Measurements from ENCODE around the gene EIF4G1. TPM values are rescaled to one million over a fixed set of nuclear protein-coding genes. Genes with fewer than 3 reads are reported as not detected.
A peak's percentile ranks its signal among the peaks of the same experiment; 100 is the strongest.
"Not testable (repeated sequence)": the region's sequence is repeated elsewhere in the genome, so short reads cannot be mapped to it uniquely, and the experiment has no call there.

EIF4G1 gene
- total RNA-seq, 2 experiments from 2014 or later: 479 to 556 TPM

DNA sequence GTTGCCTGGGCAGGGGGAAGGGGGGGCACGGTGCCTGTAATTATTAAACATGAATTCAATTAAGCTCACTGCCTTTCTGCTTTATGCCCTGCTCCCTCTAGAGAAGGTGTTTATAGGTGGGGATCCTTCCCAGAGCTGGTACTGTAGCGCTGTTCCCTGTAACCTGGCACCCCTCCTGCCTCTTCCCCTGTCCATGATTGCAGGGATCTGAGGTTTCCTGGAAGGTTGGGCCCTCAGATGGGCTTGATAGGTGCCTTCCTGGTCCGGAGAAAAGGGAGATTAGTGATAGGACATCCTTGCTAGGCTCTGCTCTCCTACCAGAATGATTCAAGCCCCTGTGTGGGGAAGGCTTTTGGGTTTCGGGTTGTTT lies 20.9 kb downstream of the EIF4G1 start:
- ATAC-seq (no peak), DNase-seq (no peak)
- intact Hi-C loops (cut with DNase I, micrococcal nuclease): loop anchor here (1.0 to 10.0 kb wide), 5 partner anchors 21 to 1600 kb away; partner anchors contain the start of genes AP2M1 (in 1 of the 2), EIF4G1 (in 1 of the 2), PSMD2 (in 1 of the 2) and TRA2B (in 1 of the 2)
- Mint-ChIP-seq H3K36me3 (ENCODE audit: low read depth) (peaks cover 47% of the 10 kb centered on the region), H3K9me3 (ENCODE audit: low read depth) (no peaks in the 10 kb centered on the region), H3K4me3 (peak overlapping the region; percentile 75), H3K4me1 (peaks cover 62% of the 10 kb centered on the region), H3K27me3 (no peaks in the 10 kb centered on the region), H3K27ac (peak overlapping the region; percentile 85)
- CTCF ChIA-PET: interaction anchor here (0.8 to 1.3 kb wide), 3 partner anchors 9 to 178 kb away, joined by 3 to 4 read pairs (median 3); no protein-coding TSS in a partner anchor
- POLR2A ChIA-PET: interaction anchor here (0.6 to 0.7 kb wide), 2 partner anchors 9 to 28 kb away, joined by 3 to 4 read pairs; no protein-coding TSS in a partner anchor

GRCh38 chr3:184335661-184336546 lies 21.5 kb downstream of the EIF4G1 start:
- POLR2A ChIA-PET: interaction anchor here (0.6 to 1.0 kb wide), 3 partner anchors 10 to 27 kb away, joined by 3 to 4 read pairs (median 3); no protein-coding TSS in a partner anchor
- intact Hi-C loops (cut with DNase I, micrococcal nuclease): loop anchor here (1.0 to 10.0 kb wide), 5 partner anchors 22 to 1599 kb away; partner anchors contain the start of genes AP2M1 (in 1 of the 2), EIF4G1 (in 1 of the 2), PSMD2 (in 1 of the 2) and TRA2B (in 1 of the 2)
- ATAC-seq (peak; percentile 50), DNase-seq (peak; percentile 92)
- H3K4me3 Mint-ChIP-seq: peak overlapping the region; percentile 75
- H3K36me3 Mint-ChIP-seq (ENCODE audit: low read depth): peaks cover 43% of the 10 kb centered on the region
- peaks cover 62% of the 10 kb centered on the region for H3K4me1 Mint-ChIP-seq
- CTCF ChIA-PET: interaction anchor here (0.8 to 1.3 kb wide), 3 partner anchors 9 to 178 kb away, joined by 3 to 4 read pairs (median 3); no protein-coding TSS in a partner anchor
- no peaks in the 10 kb centered on the region for H3K27me3 Mint-ChIP-seq
- peak overlapping the region; percentile 85 for H3K27ac Mint-ChIP-seq
- no peaks in the 10 kb centered on the region for H3K9me3 Mint-ChIP-seq (ENCODE audit: low read depth)

DNA sequence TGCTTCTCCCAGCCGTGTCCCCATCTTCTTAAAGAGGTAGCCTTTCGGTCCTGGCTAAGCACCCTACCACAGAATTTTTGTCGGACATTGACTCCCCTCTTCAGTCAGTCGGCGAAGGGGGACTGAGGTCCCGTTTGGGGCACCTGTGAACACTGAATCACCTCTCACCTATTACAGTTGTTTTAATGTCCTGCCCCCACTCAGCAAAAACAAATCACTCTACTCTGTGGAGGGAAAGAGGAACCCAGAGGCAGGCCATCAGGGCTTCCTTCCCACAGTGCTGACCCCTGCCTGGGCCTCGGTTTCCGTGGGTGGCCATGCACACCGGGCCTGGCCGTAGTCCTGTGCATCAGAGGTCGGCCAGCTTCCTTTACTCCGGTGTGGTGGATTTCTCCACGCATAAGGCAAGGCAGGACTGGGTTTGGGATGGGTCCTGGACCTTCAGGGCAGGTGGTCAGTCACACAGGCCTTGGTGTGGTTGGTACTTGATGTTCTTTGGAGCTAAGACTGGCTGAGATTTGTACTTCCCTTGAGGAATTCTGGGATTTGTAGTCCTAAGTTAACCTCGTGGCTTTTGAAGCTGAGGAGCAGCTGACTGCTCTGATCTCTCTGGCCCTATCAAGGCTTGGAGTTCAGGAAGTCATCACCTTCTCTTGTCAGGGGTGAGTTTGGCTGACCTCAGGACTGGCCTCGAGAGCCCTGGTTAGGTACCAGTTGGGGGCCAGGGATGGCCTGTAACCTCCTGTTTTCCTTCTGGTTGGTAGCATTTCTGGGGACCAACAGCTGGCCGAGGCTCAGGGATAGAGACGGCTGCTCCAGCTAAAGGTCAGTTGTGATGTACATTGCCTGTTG lies 22.4 kb downstream of the EIF4G1 start:
- Mint-ChIP-seq H3K9me3 (ENCODE audit: low read depth) (no peaks in the 10 kb centered on the region), H3K27ac (peak overlapping the region; percentile 73), H3K4me1 (peaks cover 59% of the 10 kb centered on the region), H3K36me3 (ENCODE audit: low read depth) (peaks cover 35% of the 10 kb centered on the region), H3K4me3 (peak overlapping the region; percentile 75), H3K27me3 (no peaks in the 10 kb centered on the region)
- intact Hi-C loops (cut with DNase I, micrococcal nuclease): loop anchor here in 1 of 2 experiments (10.0 kb wide), 1 partner anchor 1598 kb away; the partner anchor contains the start of gene TRA2B
- DNase-seq (no peak), ATAC-seq (no peak)
- CTCF ChIA-PET: interaction anchor here (0.6 to 1.4 kb wide), 5 partner anchors 25 to 824 kb away, joined by 3 to 4 read pairs (median 3); partner anchors contain the start of genes CLCN2 and POLR2H
- POLR2A ChIA-PET: interaction anchor here (1.0 kb wide), 2 partner anchors 17 to 20 kb away, joined by 3 to 4 read pairs; no protein-coding TSS in a partner anchor

- ATAC-seq (no peak), DNase-seq (no peak)
- POLR2A ChIA-PET: interaction anchor here (0.8 to 1.0 kb wide), 3 partner anchors 17 to 21 kb away, joined by 3 to 4 read pairs (median 3); no protein-coding TSS in a partner anchor
- Mint-ChIP-seq H3K36me3 (ENCODE audit: low read depth) (peaks cover 30% of the 10 kb centered on the region), H3K27ac (peak within 1 kb of the TSS; percentile 73), H3K9me3 (ENCODE audit: low read depth) (no peaks in the 10 kb centered on the region), H3K27me3 (no peaks in the 10 kb centered on the region), H3K4me1 (peaks cover 54% of the 10 kb centered on the region), H3K4me3 (peak within 1 kb of the TSS; percentile 75)
- CTCF ChIA-PET: interaction anchor here (0.6 to 1.4 kb wide), 5 partner anchors 25 to 824 kb away, joined by 3 to 4 read pairs (median 3); partner anchors contain the start of genes CLCN2 and POLR2H
- intact Hi-C loops (cut with DNase I, micrococcal nuclease): loop anchor here in 1 of 2 experiments (10.0 kb wide), 1 partner anchor 1597 kb away; the partner anchor contains the start of gene TRA2B
Observed at GRCh38 chr3:184337399-184337714, 23.0 kb downstream of the EIF4G1 start, which contains the start of gene FAM131A. TSS of gene FAM131A (plus strand) at chr3:184337600. CDS start at chr3:184337631, 31 bp downstream.

DNA sequence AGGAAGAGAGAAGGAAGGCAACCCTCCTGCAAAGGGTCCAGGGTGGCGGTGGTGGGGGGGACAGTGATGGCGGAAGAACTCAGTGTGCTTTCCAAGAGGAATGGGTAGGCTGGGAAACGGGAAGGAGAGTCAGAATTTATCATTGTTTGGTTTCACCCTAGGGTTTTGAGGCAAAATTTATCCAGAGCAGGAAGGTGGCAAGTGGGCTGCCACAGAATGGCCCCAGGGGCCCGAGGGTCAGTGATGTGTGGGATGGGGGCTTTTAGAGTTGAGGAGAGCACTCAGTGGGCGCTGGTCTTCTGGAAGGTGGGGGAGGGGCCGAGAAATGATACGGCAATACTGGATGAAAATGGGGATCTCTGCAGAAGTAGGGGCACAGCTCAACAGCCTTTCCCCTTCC lies 23.6 kb downstream of the EIF4G1 start:
- DNase-seq (no peak), ATAC-seq (no peak)
- Mint-ChIP-seq H3K4me1 (peaks cover 48% of the 10 kb centered on the region), H3K4me3 (peak overlapping the region; percentile 3), H3K27ac (no peak overlapping the region), H3K36me3 (ENCODE audit: low read depth) (peaks cover 23% of the 10 kb centered on the region), H3K27me3 (no peaks in the 10 kb centered on the region), H3K9me3 (ENCODE audit: low read depth) (no peaks in the 10 kb centered on the region)
- POLR2A ChIA-PET: interaction anchor here (0.6 to 0.8 kb wide), 3 partner anchors 20 to 91 kb away, joined by 3 read pairs; no protein-coding TSS in a partner anchor
- CTCF ChIA-PET: interaction anchor here (0.6 to 1.4 kb wide), 5 partner anchors 10 to 191 kb away, joined by 3 to 4 read pairs (median 4); partner anchors contain the start of genes CLCN2 and POLR2H
- intact Hi-C loops (cut with DNase I, micrococcal nuclease): loop anchor here in 1 of 2 experiments (10.0 kb wide), 1 partner anchor 1597 kb away; the partner anchor contains the start of gene TRA2B

- DNase-seq: peak; percentile 50
- peaks cover 42% of the 10 kb centered on the region for H3K4me1 Mint-ChIP-seq
- ChIA-PET CTCF (interaction anchor here (0.6 to 1.1 kb wide), 4 partner anchors 9 to 43 kb away, joined by 3 to 4 read pairs (median 3); no protein-coding TSS in a partner anchor), POLR2A (interaction anchor here (0.6 to 0.7 kb wide), 3 partner anchors 12 to 92 kb away, joined by 3 to 4 read pairs (median 3); no protein-coding TSS in a partner anchor)
- intact Hi-C loops (cut with DNase I, micrococcal nuclease): loop anchor here in 1 of 2 experiments (10.0 kb wide), 1 partner anchor 1596 kb away; the partner anchor contains the start of gene TRA2B
- no peak for ATAC-seq
- H3K4me3 Mint-ChIP-seq: no peak overlapping the region
- H3K27ac Mint-ChIP-seq: no peak overlapping the region
- peaks cover 18% of the 10 kb centered on the region for H3K36me3 Mint-ChIP-seq (ENCODE audit: low read depth)
- no peaks in the 10 kb centered on the region for H3K9me3 Mint-ChIP-seq (ENCODE audit: low read depth)
- no peaks in the 10 kb centered on the region for H3K27me3 Mint-ChIP-seq
Observed at GRCh38 chr3:184338511-184338945, 24.1 kb downstream of the EIF4G1 start.

- H3K36me3 Mint-ChIP-seq (ENCODE audit: low read depth): peaks cover 14% of the 10 kb centered on the region
- CTCF ChIA-PET: interaction anchor here (0.6 to 0.9 kb wide), 2 partner anchors 21 to 43 kb away, joined by 3 read pairs; no protein-coding TSS in a partner anchor
- peaks cover 38% of the 10 kb centered on the region for H3K4me1 Mint-ChIP-seq
- intact Hi-C loops (cut with DNase I, micrococcal nuclease): loop anchor here in 1 of 2 experiments (10.0 kb wide), 1 partner anchor 1596 kb away; the partner anchor contains the start of gene TRA2B
- no peak overlapping the region for H3K4me3 Mint-ChIP-seq
- no peak for DNase-seq
- no peak for ATAC-seq
- no peaks in the 10 kb centered on the region for H3K9me3 Mint-ChIP-seq (ENCODE audit: low read depth)
- no peak overlapping the region for H3K27ac Mint-ChIP-seq
- no peaks in the 10 kb centered on the region for H3K27me3 Mint-ChIP-seq
- POLR2A ChIA-PET: interaction anchor here (0.7 kb wide), 1 partner anchor 13 kb away, joined by 4 read pairs; no protein-coding TSS in a partner anchor
Observed at GRCh38 chr3:184339001-184339400, 24.6 kb downstream of the EIF4G1 start.

GRCh38 chr3:184339451-184340135 lies 25.2 kb downstream of the EIF4G1 start:
- DNase-seq; H3K9me3 Mint-ChIP-seq (ENCODE audit: low read depth); ATAC-seq; H3K4me3 Mint-ChIP-seq; H3K27ac Mint-ChIP-seq; H3K27me3 Mint-ChIP-seq: not testable (repeated sequence)
- Mint-ChIP-seq H3K36me3 (ENCODE audit: low read depth) (peaks cover 11% of the 10 kb centered on the region), H3K4me1 (peaks cover 32% of the 10 kb centered on the region)
- intact Hi-C loops (cut with DNase I, micrococcal nuclease): loop anchor here in 1 of 2 experiments (10.0 kb wide), 1 partner anchor 1595 kb away; the partner anchor contains the start of gene TRA2B
- CTCF ChIA-PET: interaction anchor here (0.9 kb wide), 1 partner anchor 20 kb away, joined by 3 read pairs; no protein-coding TSS in a partner anchor
- POLR2A ChIA-PET: interaction anchor here (0.6 kb wide), 1 partner anchor 11 kb away, joined by 5 read pairs; no protein-coding TSS in a partner anchor

GRCh38 chr3:184341925-184342324 lies 27.5 kb downstream of the EIF4G1 start:
- no peaks in the 10 kb centered on the region for H3K36me3 Mint-ChIP-seq (ENCODE audit: low read depth)
- ChIA-PET CTCF (interaction anchor here (0.6 to 0.7 kb wide), 2 partner anchors 114 to 391 kb away, joined by 3 to 4 read pairs; no protein-coding TSS in a partner anchor), POLR2A (no interaction called here)
- no peaks in the 10 kb centered on the region for H3K9me3 Mint-ChIP-seq (ENCODE audit: low read depth)
- intact Hi-C loops (cut with DNase I, micrococcal nuclease): no loop called here
- no peak for ATAC-seq
- H3K4me3 Mint-ChIP-seq: no peak overlapping the region
- H3K27me3 Mint-ChIP-seq: no peaks in the 10 kb centered on the region
- DNase-seq: no peak
- peaks cover 16% of the 10 kb centered on the region for H3K4me1 Mint-ChIP-seq
- no peak overlapping the region for H3K27ac Mint-ChIP-seq

Measured in activated CD4-positive, alpha-beta T cell treated with anti-CD3 and anti-CD28 coated beads for 36 hours (primary cell).